DND-41 (cell line): ENCODE measurements around the gene STXBP4.

Experiments
- ATAC-seq: fragments of 200-7000 bp; cut with Tn5 transposase; 3 replicates; pipeline ENCODE4 v1.9.1; 2021; ENCODE audit warnings: low read depth; ENCODE audit not compliant: insufficient read depth
- DNase-seq: peaks from one replicate; pipeline ENCODE4 v3.0.0-alpha.2; 2020
- H2AFZ ChIP-seq: 2 replicates; pipeline ENCODE4 v1.6.0; 2012; ENCODE audit warnings: low read depth, low read length
- H3K27ac ChIP-seq: 2 replicates; pipeline ENCODE4 v1.5.1; 2012; ENCODE audit warnings: low read length, inconsistent platforms
- H3K27me3 ChIP-seq: fragments of 200-600 bp; sonication (generic); 2 replicates; pipeline ENCODE4 v1.6.0; 2012; ENCODE audit warnings: low read length, mild to moderate bottlenecking, inconsistent platforms; ENCODE audit not compliant: insufficient read depth, poor library complexity
- H3K36me3 ChIP-seq: 2 replicates; pipeline ENCODE4 v1.5.1; 2012; ENCODE audit warnings: low read length, inconsistent platforms; ENCODE audit not compliant: insufficient read depth
- H3K4me1 ChIP-seq: 2 replicates; pipeline ENCODE4 v1.5.1; 2012; ENCODE audit warnings: mild to moderate bottlenecking, low read length; ENCODE audit not compliant: insufficient read depth
- H3K4me2 ChIP-seq: 2 replicates; pipeline ENCODE4 v1.6.0; 2012; ENCODE audit warnings: mild to moderate bottlenecking, moderate library complexity, low read length, inconsistent platforms; ENCODE audit not compliant: insufficient read depth
- H3K4me3 ChIP-seq, 2 experiments: fragments of 200-600 bp in 1 of 2; shearing (Covaris generic) in 1 of 2; 2 replicates each; pipeline ENCODE4 v1.5.1; 2012 to 2016; ENCODE audit warnings: inconsistent platforms in 2 of 2, low read length in 2 of 2, mild to moderate bottlenecking in 2 of 2, low read depth in 1 of 2, moderate library complexity in 1 of 2
- H3K79me2 ChIP-seq: 2 replicates; pipeline ENCODE4 v1.6.0; 2012; ENCODE audit warnings: low read length, inconsistent platforms; ENCODE audit not compliant: insufficient read depth
- H3K9ac ChIP-seq: 2 replicates; pipeline ENCODE4 v1.6.0; 2012; ENCODE audit warnings: low read depth, mild to moderate bottlenecking, inconsistent platforms, low read length, moderate library complexity
- H3K9me3 ChIP-seq: 2 replicates; pipeline ENCODE4 v1.5.1; 2012; ENCODE audit warnings: low read length, moderate library complexity, mild to moderate bottlenecking, inconsistent platforms; ENCODE audit not compliant: insufficient read depth, severe bottlenecking
- H4K20me1 ChIP-seq: 2 replicates; pipeline ENCODE4 v1.6.0; 2012; ENCODE audit warnings: low read length; ENCODE audit not compliant: insufficient read depth
- EZH2 ChIP-seq: IDR thresholded peaks from 3 replicates; pipeline ENCODE4 v1.6.1; 2012; ENCODE audit warnings: borderline replicate concordance, low read depth, mild to moderate bottlenecking, moderate library complexity, low read length, inconsistent platforms; ENCODE audit not compliant: severe bottlenecking
- TF ChIP-seq, protein P1 (sequence below): IDR thresholded peaks from 2 replicates; pipeline ENCODE4 v1.5.1; 2012; ENCODE audit warnings: borderline replicate concordance, low read length, moderate library complexity, mild to moderate bottlenecking; ENCODE audit not compliant: poor library complexity, severe bottlenecking; ENCODE audit errors: extremely low read depth

STXBP4 gene

DNA sequence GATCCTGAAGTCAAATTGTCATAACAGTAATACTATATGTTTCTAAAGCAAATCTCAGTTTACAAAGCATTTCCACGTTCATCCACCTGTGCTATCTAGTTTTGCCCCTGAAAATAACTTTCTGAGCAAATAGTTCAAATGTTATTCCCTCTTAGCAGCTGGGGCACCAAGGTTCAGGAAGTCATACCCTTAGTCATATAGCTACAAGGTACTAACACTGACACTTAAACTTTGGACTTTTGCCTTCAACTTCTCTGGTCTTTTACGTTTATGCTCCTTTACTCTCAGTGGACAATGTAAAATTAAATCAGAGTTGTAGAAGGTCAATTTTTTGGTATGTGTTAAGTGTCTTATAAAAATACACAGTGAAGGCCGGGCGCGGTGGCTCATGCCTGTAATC lies 33.1 kb upstream of the STXBP4 start:
- Histone ChIP-seq H3K4me1 (no peaks in the 10 kb centered on the region), H3K27ac (no peak overlapping the region), H3K4me2 (no peak overlapping the region), H3K36me3 (no peaks in the 10 kb centered on the region), H3K9me3 (no peaks in the 10 kb centered on the region), H3K4me3 (no peak overlapping the region), H3K79me2 (no peaks in the 10 kb centered on the region), H3K27me3 (no peaks in the 10 kb centered on the region), H2AFZ (no peak overlapping the region), H4K20me1 (no peaks in the 10 kb centered on the region), H3K9ac (no peak overlapping the region)
- no peak for ATAC-seq
- no peak for DNase-seq
- no peak for TF ChIP-seq EZH2
- TF ChIP-seq, protein P1, sequence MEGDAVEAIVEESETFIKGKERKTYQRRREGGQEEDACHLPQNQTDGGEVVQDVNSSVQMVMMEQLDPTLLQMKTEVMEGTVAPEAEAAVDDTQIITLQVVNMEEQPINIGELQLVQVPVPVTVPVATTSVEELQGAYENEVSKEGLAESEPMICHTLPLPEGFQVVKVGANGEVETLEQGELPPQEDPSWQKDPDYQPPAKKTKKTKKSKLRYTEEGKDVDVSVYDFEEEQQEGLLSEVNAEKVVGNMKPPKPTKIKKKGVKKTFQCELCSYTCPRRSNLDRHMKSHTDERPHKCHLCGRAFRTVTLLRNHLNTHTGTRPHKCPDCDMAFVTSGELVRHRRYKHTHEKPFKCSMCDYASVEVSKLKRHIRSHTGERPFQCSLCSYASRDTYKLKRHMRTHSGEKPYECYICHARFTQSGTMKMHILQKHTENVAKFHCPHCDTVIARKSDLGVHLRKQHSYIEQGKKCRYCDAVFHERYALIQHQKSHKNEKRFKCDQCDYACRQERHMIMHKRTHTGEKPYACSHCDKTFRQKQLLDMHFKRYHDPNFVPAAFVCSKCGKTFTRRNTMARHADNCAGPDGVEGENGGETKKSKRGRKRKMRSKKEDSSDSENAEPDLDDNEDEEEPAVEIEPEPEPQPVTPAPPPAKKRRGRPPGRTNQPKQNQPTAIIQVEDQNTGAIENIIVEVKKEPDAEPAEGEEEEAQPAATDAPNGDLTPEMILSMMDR = no peak

DNA sequence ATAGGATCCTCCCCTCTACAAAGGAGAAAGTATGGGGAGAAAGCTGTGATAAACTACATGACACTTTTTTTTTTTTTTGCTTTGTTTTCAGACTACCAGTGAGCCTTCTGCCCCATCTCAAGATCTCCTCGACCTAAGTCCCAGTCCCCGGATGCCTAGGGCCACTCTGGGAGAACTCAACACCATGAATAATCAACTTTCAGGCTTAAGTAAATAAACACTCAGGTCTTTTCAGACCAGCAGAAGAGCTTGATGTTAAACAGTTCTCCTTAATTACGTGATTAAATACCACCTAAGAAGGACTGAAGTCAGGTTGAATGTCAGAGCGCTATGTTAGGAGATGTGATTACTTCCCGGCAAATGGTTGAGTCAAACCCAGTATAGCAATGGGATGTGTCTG lies 31.5 kb upstream of the STXBP4 start:
- Histone ChIP-seq H3K27me3 (no peaks in the 10 kb centered on the region), H2AFZ (no peak overlapping the region), H3K79me2 (no peaks in the 10 kb centered on the region), H4K20me1 (no peaks in the 10 kb centered on the region), H3K27ac (no peak overlapping the region), H3K9ac (no peak overlapping the region), H3K4me1 (no peaks in the 10 kb centered on the region), H3K9me3 (no peaks in the 10 kb centered on the region), H3K36me3 (no peaks in the 10 kb centered on the region), H3K4me2 (no peak overlapping the region), H3K4me3 (no peak overlapping the region)
- ATAC-seq = no peak
- TF ChIP-seq, protein P1 = no peak
- TF ChIP-seq EZH2 = no peak
- no peak for DNase-seq

DNA sequence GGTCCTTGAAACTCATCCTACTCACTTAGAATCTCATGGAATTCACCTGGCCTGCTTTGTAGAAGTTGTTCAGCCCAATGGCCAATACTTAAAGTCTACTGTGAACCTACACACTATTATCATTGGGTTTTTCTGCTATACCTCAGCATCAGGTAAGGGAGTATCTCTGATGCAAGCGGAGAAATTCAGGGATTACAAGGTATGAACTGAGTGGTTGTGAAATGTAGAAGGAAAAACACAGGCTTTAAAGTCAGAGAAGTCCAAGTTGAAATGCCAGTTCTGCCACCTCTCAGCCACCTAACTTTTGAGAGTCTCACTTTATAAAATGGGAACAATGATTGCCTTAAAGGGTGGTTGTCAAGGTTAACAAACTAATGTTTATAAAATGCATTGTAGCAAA lies 31.1 kb upstream of the STXBP4 start:
- H3K9ac ChIP-seq = no peak overlapping the region
- H3K4me3 ChIP-seq = no peak overlapping the region
- no peak overlapping the region for H3K4me2 ChIP-seq
- ATAC-seq = no peak
- no peaks in the 10 kb centered on the region for H3K79me2 ChIP-seq
- no peak overlapping the region for H2AFZ ChIP-seq
- no peaks in the 10 kb centered on the region for H3K9me3 ChIP-seq
- no peaks in the 10 kb centered on the region for H3K36me3 ChIP-seq
- no peaks in the 10 kb centered on the region for H3K27me3 ChIP-seq
- TF ChIP-seq, protein P1 = no peak
- no peak for TF ChIP-seq EZH2
- no peaks in the 10 kb centered on the region for H4K20me1 ChIP-seq
- H3K27ac ChIP-seq = no peak overlapping the region
- H3K4me1 ChIP-seq = no peaks in the 10 kb centered on the region
- no peak for DNase-seq

DNA sequence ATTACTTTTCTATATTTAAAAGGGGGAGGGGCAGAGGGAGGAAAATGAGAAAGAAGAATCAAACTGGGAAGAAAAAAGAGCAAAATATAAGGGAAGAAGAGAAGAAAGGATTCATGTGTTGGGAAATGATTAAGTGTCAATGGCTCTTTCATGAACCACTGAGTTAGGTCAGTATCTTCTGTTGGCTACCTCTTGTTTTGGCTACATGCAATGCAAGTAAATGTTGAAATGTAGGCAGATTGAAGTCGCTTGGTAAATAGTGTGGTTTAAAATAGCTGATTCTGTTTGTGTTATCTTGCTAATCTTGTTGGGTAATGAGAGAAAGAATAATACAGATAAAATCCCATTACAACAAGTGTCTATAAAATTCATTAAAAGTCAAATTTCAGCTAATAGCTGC lies 27.3 kb upstream of the STXBP4 start:
- no peaks in the 10 kb centered on the region for H3K4me1 ChIP-seq
- no peak overlapping the region for H3K27ac ChIP-seq
- no peaks in the 10 kb centered on the region for H3K36me3 ChIP-seq
- H4K20me1 ChIP-seq = no peaks in the 10 kb centered on the region
- no peak overlapping the region for H3K9ac ChIP-seq
- no peak overlapping the region for H2AFZ ChIP-seq
- H3K4me2 ChIP-seq = no peak overlapping the region
- DNase-seq (no peak), ATAC-seq (no peak)
- H3K9me3 ChIP-seq = no peaks in the 10 kb centered on the region
- no peak for TF ChIP-seq EZH2
- TF ChIP-seq, protein P1 = no peak
- no peak overlapping the region for H3K4me3 ChIP-seq
- H3K79me2 ChIP-seq = no peaks in the 10 kb centered on the region
- no peaks in the 10 kb centered on the region for H3K27me3 ChIP-seq
